Transverse colon (tissue), 4 donors: Measurements from ENCODE around the gene THTPA. TPM values are rescaled to one million over a fixed set of nuclear protein-coding genes. Genes with fewer than 3 reads are reported as not detected.

Source experiments
- DNase-seq: peaks from one replicate; pipeline ENCODE4 v3.0.0-alpha.2; 2019
- H3K27ac ChIP-seq, 4 donors: fragments of 200-600 bp; sonication (generic); 2 replicates each; pipeline ENCODE4 v1.5.1; 2016 to 2018; ENCODE audit warnings: inconsistent platforms in 4 of 4
- H3K27me3 ChIP-seq: fragments of 200-600 bp; sonication (generic); 2 replicates; pipeline ENCODE4 v1.5.1; 2017; ENCODE audit warnings: inconsistent platforms
- H3K36me3 ChIP-seq, 4 donors: fragments of 200-600 bp; sonication (generic); 2 replicates each; pipeline ENCODE4 v1.5.1; 2017 to 2019; ENCODE audit warnings: inconsistent platforms in 4 of 4
- H3K4me1 ChIP-seq, 4 donors: fragments of 200-600 bp; sonication (generic); 2 replicates each; pipeline ENCODE4 v1.5.1; 2017 to 2020; ENCODE audit warnings: inconsistent platforms in 4 of 4
- H3K4me3 ChIP-seq, 4 donors: fragments of 200-600 bp; sonication (generic); 1 replicate in 1 of 4; 2 replicates in 3 of 4; pipeline versions ENCODE4 v1.5.1 to v1.6.1; 2017 to 2019; ENCODE audit warnings: inconsistent platforms in 4 of 4
- H3K9me3 ChIP-seq, 2 donors: fragments of 200-600 bp; sonication (generic); 2 replicates each; pipeline ENCODE4 v1.5.1; 2017 to 2019; ENCODE audit warnings: inconsistent platforms in 2 of 2
- EP300 ChIP-seq: sonication (generic); formaldehyde crosslinking; IDR thresholded peaks from one replicate; pipeline ENCODE4 v1.6.1; 2017; ENCODE audit warnings: antibody characterized with exemption, low read depth
- POLR2A ChIP-seq: fragments of 450-650 bp; IDR thresholded peaks from one replicate; pipeline ENCODE4 v1.6.1; 2016; ENCODE audit warnings: antibody characterized with exemption, mild to moderate bottlenecking, moderate library complexity
- POLR2AphosphoS5 ChIP-seq, 3 donors: sonication (generic); formaldehyde crosslinking; IDR thresholded peaks; one replicate each; pipeline ENCODE4 v1.6.1; 2016; ENCODE audit warnings: antibody characterized with exemption in 3 of 3
- WGBS, 2 donors: methylation state at CpG; one replicate each; pipeline ENCODE4 v1.1.5; 2018; ENCODE audit warnings: low coverage in 1 of 2; 5-methylcytosine and 5-hydroxymethylcytosine counted together
- in situ Hi-C, 4 donors: fragments of 200-750 bp; cut with MboI; loops; one replicate each; pipeline versions ENCODE4 v1.15.0 to v1.15.1; 2017; ENCODE audit warnings: low sequenced_read_pairs in 3 of 4, low pct_ligation_motif_present in 1 of 4, low pct_unique_long_range_greater_than_20kb in 1 of 4
- intact Hi-C: fragments of 100-400 bp; cut with DNase I; formaldehyde crosslinking; loops from one replicate; pipeline ENCODE4 v1.15.1; 2023; ENCODE audit warnings: low total_unique reads
- total RNA-seq, 4 donors: library from RNA; depleted of rRNA; stranded (reverse); fragments of >200 nt; gene quantifications; one replicate each; pipeline ENCODE4 v1.1.0, GENCODE V29; 2016
- TF ChIP-seq, protein P1 (sequence below), 5 experiments: fragments of 200-600 bp in 3 of 5; fragments of 450-650 bp in 2 of 5; sonication (generic) in 3 of 5; IDR thresholded peaks; 1 replicate in 2 of 5; 2 replicates in 3 of 5; pipeline ENCODE4 v1.5.1; 2016 to 2017; ENCODE audit warnings: antibody characterized with exemption in 5 of 5, inconsistent platforms in 3 of 5, mild to moderate bottlenecking in 2 of 5, moderate library complexity in 1 of 5

Gene THTPA
- total RNA-seq, 4 donors from 2014 or later = 6.8 to 34.0 (median 26.0) TPM

DNA sequence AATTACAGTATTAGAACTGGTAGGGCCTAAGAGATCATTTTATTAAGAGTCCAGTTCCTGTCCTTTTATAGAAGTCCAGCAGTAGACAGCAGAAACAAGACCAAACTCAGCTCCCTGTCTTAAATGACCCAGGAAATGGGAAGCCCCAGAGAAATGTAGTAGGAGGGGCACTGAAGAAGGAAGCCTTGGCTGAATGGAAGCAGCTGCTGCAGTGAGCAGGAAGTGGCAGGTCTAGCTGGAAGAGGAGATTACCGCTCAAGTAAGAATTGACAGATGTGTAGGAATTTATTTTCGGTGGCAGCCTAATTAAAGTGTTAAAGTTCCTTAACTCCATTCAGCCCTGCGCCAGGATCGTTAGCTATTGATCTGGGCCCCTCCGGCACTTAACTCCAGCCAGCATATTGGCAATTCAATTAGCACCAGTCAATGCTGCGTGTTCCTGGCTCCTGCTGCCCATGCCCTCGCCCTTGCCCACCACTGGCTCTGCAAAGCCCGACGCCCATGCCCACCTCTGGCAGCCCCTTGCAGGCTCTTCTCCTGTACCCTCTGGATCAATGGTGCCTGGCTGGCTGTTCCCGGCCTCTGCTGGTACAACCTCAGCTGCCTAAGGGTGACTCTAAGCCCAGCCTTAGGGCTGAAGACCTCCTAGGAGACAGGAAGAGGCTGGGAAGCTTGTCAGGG, 25.6 kb upstream of the THTPA start:
- TF ChIP-seq EP300 (no peak), POLR2AphosphoS5 (IDR thresholded peaks at IDR 0.05) (no peak), POLR2A (no peak)
- TF ChIP-seq, protein P1, sequence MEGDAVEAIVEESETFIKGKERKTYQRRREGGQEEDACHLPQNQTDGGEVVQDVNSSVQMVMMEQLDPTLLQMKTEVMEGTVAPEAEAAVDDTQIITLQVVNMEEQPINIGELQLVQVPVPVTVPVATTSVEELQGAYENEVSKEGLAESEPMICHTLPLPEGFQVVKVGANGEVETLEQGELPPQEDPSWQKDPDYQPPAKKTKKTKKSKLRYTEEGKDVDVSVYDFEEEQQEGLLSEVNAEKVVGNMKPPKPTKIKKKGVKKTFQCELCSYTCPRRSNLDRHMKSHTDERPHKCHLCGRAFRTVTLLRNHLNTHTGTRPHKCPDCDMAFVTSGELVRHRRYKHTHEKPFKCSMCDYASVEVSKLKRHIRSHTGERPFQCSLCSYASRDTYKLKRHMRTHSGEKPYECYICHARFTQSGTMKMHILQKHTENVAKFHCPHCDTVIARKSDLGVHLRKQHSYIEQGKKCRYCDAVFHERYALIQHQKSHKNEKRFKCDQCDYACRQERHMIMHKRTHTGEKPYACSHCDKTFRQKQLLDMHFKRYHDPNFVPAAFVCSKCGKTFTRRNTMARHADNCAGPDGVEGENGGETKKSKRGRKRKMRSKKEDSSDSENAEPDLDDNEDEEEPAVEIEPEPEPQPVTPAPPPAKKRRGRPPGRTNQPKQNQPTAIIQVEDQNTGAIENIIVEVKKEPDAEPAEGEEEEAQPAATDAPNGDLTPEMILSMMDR (IDR thresholded peaks at IDR 0.05) = no peak
- no peak for DNase-seq
- intact Hi-C loops = no loop called here
- no peaks in the 10 kb centered on the region for H3K27me3 ChIP-seq
- H3K27ac ChIP-seq = no peak overlapping the region
- no peak overlapping the region for H3K4me3 ChIP-seq
- 80 to 84% methylated on average over 2 to 10 of the region's 10 CpGs for WGBS, 2 donors
- no peaks in the 10 kb centered on the region for H3K9me3 ChIP-seq
- in situ Hi-C loops = no loop called here
- H3K4me1 ChIP-seq = no peaks in the 10 kb centered on the region
- no peaks in the 10 kb centered on the region for H3K36me3 ChIP-seq

DNA sequence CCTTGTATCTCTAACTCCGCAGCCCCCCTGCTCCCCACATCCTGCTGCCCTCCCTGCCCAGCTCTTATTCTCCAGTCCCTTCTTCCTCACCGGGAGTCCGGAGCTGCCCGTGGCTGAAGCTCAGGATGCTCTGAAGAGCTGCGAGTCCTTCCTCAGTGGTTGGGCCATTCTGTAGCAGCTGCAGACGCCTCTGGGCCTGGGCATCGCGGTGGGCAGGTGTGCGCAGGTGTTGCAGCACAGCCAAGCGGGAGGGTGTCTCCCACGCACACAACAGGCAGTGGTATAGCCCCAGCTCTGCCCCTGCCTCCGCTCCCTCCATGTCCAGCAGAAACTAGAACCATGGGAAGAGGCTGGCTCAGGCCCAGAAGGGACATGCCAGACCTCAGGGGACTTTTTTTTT, 24.7 kb upstream of the THTPA start:
- H3K27ac ChIP-seq = no peak overlapping the region
- no peaks in the 10 kb centered on the region for H3K4me1 ChIP-seq
- in situ Hi-C loops = no loop called here
- TF ChIP-seq POLR2A (no peak), POLR2AphosphoS5 (IDR thresholded peaks at IDR 0.05) (no peak), EP300 (no peak)
- TF ChIP-seq, protein P1 (IDR thresholded peaks at IDR 0.05) = no peak
- no peaks in the 10 kb centered on the region for H3K36me3 ChIP-seq
- intact Hi-C loops = no loop called here
- no peak overlapping the region for H3K4me3 ChIP-seq
- WGBS, 2 donors = 86 to 90% methylated on average over 2 to 12 of the region's 12 CpGs
- no peaks in the 10 kb centered on the region for H3K27me3 ChIP-seq
- no peaks in the 10 kb centered on the region for H3K9me3 ChIP-seq
- no peak for DNase-seq

DNA sequence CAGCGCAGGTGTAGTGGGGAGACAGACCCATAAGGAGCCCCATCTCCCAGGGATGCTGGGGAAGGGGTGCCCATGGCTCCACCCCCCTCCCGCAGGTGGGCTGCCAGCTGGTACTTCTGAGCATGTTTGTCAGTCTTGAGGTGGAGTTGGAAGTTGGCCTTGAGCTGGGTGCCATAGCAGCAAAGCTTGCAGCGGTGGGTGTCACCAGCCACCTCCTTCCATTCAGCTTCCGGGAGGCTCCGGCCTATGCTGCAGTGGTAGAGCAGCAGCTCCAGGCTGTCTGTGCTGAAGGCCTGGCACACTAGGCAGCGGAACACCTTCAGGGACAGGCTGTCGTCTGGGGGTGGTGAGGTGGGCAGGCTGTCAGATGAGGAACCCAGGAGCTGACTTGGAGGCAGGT, 23.4 kb upstream of the THTPA start:
- in situ Hi-C loops = no loop called here
- 92 to 98% methylated on average over 2 to 7 of the region's 7 CpGs for WGBS, 2 donors
- Histone ChIP-seq H3K4me3 (no peak overlapping the region), H3K27ac (no peak overlapping the region), H3K27me3 (no peaks in the 10 kb centered on the region), H3K36me3 (no peaks in the 10 kb centered on the region), H3K9me3 (no peaks in the 10 kb centered on the region), H3K4me1 (no peaks in the 10 kb centered on the region)
- TF ChIP-seq, protein P1 (IDR thresholded peaks at IDR 0.05) = no peak
- no peak for TF ChIP-seq POLR2AphosphoS5 (IDR thresholded peaks at IDR 0.05)
- intact Hi-C loops = no loop called here
- DNase-seq = no peak

DNA sequence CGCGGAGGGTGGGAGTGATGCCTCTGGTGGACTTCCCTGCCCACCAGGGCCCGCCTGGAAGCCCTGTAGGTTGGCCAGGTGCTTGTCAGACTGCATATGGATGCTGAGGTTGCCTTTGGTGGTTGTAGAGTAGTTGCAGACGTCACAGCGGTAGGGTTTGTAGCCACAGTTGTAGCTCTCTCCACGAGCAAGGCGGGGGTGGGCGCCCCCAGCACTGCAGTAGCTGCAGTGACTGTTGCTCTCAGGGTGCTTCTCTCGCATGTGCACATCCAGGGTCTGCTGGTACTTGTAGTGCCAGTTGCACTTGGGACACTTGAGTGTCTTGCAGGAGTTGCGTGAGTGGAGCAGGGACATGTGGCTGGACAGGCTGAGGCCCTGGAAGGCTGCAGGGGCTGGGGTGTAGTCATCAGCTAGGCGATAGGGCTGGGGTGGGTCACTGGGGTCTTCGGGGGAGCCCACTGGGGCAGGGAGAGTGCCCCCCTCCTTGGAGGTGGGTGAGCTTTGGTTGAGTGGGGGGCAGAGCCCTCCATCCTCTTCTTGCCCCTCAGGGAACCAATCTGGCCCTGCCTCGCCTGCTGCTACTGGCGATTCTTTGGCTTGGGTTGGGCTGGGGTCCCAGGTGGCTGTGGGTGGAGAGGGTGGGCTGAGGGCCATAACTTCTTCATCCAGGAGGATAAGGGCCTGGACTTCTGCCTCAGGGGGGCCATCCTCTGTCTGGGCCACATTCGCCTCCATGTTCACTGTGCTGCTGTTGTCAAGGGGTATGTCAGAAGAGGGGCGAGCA, 22.2 kb upstream of the THTPA start:
- intact Hi-C loops = no loop called here
- no peak for DNase-seq
- no peaks in the 10 kb centered on the region for H3K36me3 ChIP-seq
- no peak overlapping the region for H3K27ac ChIP-seq
- no peaks in the 10 kb centered on the region for H3K27me3 ChIP-seq
- TF ChIP-seq EP300 (no peak), POLR2AphosphoS5 (IDR thresholded peaks at IDR 0.05) (no peak), POLR2A (no peak)
- TF ChIP-seq, protein P1 (IDR thresholded peaks at IDR 0.05) = no peak
- in situ Hi-C loops = no loop called here
- no peaks in the 10 kb centered on the region for H3K9me3 ChIP-seq
- H3K4me1 ChIP-seq = peaks cover 0 to 2% (median 0%) of the 10 kb centered on the region in 4 donors
- 91% methylated on average over 14 of the region's 16 CpGs; no CpG with 5 or more reads in 1 of the 2 donors for WGBS, 2 donors
- H3K4me3 ChIP-seq = no peak overlapping the region
